HG03196 (cell line): ENCODE results near the gene C2CD2.

Experiments
- ATAC-seq: cut with Tn5 transposase; IDR thresholded peaks from one replicate; pipeline ENCODE4 v1.9.1; 2021; ENCODE audit not compliant: unreplicated experiment

C2CD2 gene

DNA sequence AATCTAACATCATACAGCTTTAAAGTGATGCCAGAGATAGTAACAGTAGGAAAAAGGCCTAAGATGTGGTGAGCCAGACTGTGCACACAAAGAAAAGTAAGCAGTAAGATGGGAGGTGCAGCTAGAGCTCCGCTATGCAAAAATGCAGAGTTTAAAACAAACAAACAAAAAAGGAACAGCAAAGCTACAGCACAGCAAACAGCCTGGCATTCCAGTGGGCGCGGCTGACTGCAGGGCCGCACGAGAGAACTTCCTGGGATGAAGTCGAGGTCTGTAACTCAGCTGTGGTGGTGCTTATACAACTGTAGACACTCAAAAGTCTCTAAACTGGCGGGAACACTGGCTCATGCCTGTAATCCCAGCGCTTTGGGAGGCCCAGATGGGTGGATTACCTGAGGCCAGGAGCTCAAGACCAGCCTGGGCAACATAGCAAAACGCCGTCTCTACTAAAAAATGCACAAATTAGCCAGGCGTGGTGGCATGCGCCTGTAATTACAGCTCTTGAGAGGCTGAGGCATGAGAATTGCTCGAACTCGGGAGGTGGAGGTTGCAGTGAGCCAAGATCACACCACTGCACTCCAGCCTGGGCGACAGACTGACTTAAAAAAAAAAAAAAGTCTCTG lies 104.7 kb downstream of the C2CD2 start:
- ATAC-seq = no peak

- no peak for ATAC-seq
Measured at GRCh38 chr21:41848533-41848932, 105.3 kb downstream of the C2CD2 start.

DNA sequence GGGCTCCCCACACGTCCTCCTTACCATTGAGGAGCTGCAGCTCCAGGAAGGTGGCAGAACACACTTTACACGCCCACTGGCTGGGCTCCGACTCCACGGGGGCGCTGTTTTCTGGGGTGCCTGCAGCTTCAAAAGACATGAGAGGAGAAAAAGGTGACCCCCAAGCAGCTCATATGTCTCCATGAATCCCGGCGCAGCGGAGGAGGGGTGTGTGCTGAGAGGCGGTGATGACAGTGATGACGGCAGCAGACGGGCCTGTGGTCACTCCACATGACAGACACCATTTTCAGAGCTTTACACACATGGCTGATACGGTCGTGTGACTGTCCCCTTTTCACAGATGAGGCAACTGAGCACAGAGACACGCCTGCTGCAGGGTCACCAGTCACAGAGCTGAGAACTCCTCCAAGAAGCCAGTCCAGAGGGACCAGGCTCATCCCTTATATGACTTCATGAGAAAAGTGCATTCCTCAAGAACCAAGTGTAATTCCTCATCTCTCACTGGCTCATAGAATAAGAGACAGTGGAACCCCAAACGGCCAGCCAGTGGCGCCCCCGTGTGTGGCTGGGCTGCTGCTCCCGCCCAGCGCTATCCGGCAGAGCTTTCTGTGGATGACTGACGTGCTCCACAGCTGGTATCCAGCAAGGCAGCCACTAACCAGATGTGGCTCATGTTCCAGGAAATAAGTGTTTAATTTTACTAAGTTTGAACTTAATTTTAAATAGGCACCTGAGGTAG lies 106.6 kb downstream of the C2CD2 start:
- ATAC-seq = no peak

GRCh38 chr21:41846536-41846935 lies 107.3 kb downstream of the C2CD2 start:
- no peak for ATAC-seq

GRCh38 chr21:41846033-41846317 lies 107.8 kb downstream of the C2CD2 start:
- ATAC-seq = no peak

- no peak for ATAC-seq
Measured at GRCh38 chr21:41845310-41846032, 108.3 kb downstream of the C2CD2 start.

GRCh38 chr21:41843584-41843983 lies 110.2 kb downstream of the C2CD2 start:
- ATAC-seq = no peak

GRCh38 chr21:41840880-41841279 lies 112.9 kb downstream of the C2CD2 start:
- ATAC-seq = no peak

DNA sequence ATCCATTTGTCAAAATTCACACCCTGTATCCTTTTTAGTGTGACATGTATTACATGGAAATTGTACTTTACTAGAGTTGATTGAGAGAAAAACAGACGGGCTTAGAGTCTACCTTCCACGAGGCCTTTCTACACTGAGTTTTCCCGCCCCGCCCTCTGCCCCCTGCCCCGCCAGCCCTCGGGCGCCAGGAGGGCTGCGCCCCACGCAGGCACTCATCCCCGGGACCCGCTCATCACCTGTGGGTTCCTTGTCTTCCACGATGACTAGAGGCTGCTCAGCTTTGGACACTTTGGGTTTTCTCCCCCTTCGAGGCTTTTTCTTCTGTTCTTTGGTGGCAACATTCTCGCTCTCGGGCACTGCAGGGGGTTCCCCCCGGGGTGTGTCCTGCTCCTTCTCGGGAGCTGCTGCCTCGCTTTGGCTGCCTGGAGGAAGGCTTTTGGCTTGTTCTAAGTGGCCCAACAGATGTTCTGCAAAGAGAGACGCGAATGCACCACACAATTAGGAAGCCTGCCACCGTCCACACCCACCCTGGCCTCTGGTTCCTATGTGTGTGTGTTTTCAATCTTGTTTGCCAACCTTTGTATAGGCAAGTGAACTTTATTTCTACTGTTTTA lies 114.3 kb downstream of the C2CD2 start:
- ATAC-seq = no peak

DNA sequence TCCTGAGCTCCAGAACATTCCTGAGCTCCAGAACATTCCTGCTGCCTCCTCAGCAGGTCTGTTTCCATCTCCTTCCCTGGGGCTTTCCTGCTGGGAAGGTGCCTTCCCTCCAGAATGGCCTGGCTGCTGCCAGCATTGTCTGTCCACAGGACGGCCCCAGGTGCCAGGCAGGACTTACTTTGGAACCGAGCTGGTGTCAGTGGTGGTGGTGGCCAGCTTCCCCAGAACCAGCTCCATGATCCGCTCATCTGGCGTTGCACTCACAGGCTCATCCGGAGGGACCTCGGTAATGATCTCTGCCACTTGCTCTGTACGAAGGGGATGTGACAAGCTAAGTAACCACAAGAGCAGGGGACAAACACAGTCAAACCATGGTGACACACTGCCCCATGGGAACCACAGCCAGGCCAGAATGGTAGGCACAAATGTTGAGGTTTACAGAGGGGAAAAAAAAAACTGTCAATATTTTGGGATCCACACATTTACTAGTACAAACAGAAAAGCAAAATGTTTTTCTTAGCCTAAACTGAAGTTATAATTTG lies 116.0 kb downstream of the C2CD2 start:
- no peak for ATAC-seq

- no peak for ATAC-seq
Measured at GRCh38 chr21:41836166-41837015, 117.4 kb downstream of the C2CD2 start.

DNA sequence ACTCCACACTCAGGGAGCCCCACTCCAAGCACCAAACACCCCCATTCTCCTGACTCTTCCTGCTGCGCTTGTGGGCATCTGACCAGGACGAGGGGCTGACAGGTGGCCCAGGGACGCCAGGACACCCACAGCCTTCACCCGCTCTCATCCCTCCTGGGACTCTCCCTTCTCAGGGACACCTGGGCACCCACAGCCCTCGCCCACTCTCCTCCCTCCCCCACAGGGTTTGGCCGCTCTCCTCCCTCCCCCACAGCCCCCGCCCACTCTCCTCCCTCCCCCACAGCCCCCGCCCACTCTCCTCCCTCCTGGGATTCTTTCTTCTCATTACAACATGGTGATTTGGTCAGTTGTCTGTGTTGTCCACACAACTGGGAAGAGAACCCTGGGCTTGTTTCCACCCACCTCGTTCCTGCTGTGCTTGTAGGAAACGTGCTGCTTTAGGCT lies 118.1 kb downstream of the C2CD2 start:
- ATAC-seq = no peak
